ENCODE data around the gene PLXNA4. TPM values are rescaled to one million over a fixed set of nuclear protein-coding genes. Genes with fewer than 3 reads are reported as not detected.

The PLXNA4 gene
- total RNA-seq, 4 donors from 2014 or later: 4.8 to 19.7 (median 10.7) TPM

DNA sequence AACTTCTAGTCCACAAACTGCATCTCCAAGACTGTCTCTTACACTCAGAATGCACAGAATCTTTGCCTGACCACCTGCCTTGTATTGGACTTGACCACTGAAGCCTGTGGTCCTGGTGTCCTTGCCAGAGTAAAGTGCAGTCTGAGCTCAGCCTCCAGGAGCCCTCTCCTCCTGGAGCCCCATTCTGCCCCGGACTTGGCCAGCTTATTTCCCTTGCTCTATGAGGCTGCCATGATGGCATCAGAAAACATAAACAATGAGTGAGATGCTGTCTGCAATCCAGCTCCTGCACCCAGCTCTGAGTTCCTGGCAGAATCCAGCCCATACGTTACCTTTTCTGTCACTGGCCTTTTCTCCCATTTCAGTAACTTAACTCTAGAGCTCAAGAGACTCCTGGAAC lies 494.6 kb downstream of the PLXNA4 start:
- no peak overlapping the region for H3K4me3 ChIP-seq
- ATAC-seq: no peak
- 73% methylated on average over 2 of the region's 2 CpGs; no CpG with 5 or more reads in 1 of the 2 donors for WGBS, 2 donors (ENCODE audit: low coverage in 1 of 2)
- no peaks in the 10 kb centered on the region for H3K27me3 ChIP-seq
- H3K4me1 ChIP-seq: peaks cover 3 to 57% (median 13%) of the 10 kb centered on the region in 3 donors
- peak overlapping the region; percentile 63 to 79 (median 73) for H3K27ac ChIP-seq
- TF ChIP-seq POLR2AphosphoS5 (IDR thresholded peaks at IDR 0.05) (no peak), POLR2A (IDR thresholded peaks at IDR 0.05) (no peak), EP300 (IDR thresholded peaks at IDR 0.05) (no peak)
- TF ChIP-seq, protein P1, sequence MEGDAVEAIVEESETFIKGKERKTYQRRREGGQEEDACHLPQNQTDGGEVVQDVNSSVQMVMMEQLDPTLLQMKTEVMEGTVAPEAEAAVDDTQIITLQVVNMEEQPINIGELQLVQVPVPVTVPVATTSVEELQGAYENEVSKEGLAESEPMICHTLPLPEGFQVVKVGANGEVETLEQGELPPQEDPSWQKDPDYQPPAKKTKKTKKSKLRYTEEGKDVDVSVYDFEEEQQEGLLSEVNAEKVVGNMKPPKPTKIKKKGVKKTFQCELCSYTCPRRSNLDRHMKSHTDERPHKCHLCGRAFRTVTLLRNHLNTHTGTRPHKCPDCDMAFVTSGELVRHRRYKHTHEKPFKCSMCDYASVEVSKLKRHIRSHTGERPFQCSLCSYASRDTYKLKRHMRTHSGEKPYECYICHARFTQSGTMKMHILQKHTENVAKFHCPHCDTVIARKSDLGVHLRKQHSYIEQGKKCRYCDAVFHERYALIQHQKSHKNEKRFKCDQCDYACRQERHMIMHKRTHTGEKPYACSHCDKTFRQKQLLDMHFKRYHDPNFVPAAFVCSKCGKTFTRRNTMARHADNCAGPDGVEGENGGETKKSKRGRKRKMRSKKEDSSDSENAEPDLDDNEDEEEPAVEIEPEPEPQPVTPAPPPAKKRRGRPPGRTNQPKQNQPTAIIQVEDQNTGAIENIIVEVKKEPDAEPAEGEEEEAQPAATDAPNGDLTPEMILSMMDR (IDR thresholded peaks at IDR 0.05): no peak
- H3K9me3 ChIP-seq: no peaks in the 10 kb centered on the region
- no peaks in the 10 kb centered on the region for H3K36me3 ChIP-seq

DNA sequence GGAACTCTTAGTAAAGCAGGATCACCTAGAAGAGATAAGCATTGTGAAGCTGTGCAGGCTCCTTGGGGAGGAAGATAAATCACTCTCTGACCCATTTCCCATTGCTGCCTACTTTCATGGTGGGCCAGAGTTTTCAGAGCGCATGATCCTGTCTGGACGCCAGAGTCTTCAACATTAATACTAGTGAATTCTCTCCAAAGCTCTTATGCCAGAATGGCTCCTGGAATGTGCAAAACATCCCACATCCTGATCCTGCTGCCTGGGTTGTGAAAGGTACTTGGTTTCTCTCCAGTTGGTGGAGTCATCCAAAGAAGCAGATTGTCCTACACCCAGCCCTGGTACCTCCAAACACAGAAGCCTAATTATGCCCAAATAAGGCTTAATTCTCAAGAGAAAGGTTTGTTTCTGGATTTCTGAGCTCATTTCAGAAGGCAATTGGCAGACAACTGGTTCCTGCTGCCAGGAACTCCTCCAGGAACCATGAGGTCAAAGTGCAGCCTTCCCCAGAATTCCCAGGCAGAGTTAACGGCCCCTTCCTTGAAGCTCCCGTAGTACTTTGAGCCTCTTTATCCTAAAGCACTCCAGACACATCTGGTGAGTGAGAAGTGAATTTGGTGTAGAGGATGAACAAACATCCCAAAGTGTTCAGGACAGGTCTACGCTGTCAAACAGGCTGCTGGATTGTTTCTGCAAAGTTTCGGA lies 495.2 kb downstream of the PLXNA4 start:
- ATAC-seq: peak; percentile 88
- Histone ChIP-seq H3K4me1 (peaks cover 3 to 57% (median 13%) of the 10 kb centered on the region in 3 donors), H3K4me3 (no peak overlapping the region), H3K27ac (peak overlapping the region; percentile 63 to 79 (median 73)), H3K9me3 (no peaks in the 10 kb centered on the region), H3K27me3 (no peaks in the 10 kb centered on the region), H3K36me3 (no peaks in the 10 kb centered on the region)
- WGBS, 2 donors (ENCODE audit: low coverage in 1 of 2): 36 to 50% methylated on average over 3 to 6 of the region's 6 CpGs
- no peak for TF ChIP-seq EP300 (IDR thresholded peaks at IDR 0.05)
- peak; percentile 92 for TF ChIP-seq POLR2AphosphoS5 (IDR thresholded peaks at IDR 0.05)
- TF ChIP-seq, protein P1 (IDR thresholded peaks at IDR 0.05): no peak
- no peak for TF ChIP-seq POLR2A (IDR thresholded peaks at IDR 0.05)

DNA sequence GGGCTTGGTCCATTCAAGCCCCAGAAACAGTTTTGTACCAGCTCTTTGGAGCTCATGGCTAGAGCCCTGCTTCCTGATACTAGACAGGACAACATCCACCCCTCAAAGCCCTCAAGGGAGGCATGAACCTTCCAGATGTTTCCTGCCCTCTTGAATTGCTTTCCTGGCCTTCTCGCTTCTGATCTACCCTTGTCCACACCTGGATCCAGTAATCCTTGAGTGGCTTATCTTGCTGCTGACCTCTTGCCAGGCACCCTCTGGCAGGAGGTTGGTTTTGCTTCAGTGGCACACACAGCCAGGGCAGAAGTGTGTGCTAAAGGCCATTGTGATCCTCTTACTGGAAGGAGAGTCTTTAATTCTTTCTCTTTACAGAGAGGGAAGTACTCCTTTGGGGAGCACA lies 495.8 kb downstream of the PLXNA4 start:
- Histone ChIP-seq H3K9me3 (no peaks in the 10 kb centered on the region), H3K4me3 (no peak overlapping the region), H3K36me3 (no peaks in the 10 kb centered on the region), H3K27me3 (no peaks in the 10 kb centered on the region), H3K27ac (peak overlapping the region in 3 of 4 donors; percentile 63 to 79 (median 71)), H3K4me1 (peaks cover 3 to 57% (median 13%) of the 10 kb centered on the region in 3 donors)
- peak; percentile 1 for ATAC-seq
- TF ChIP-seq, protein P1 (IDR thresholded peaks at IDR 0.05): no peak
- TF ChIP-seq EP300 (IDR thresholded peaks at IDR 0.05) (no peak), POLR2AphosphoS5 (IDR thresholded peaks at IDR 0.05) (no peak), POLR2A (IDR thresholded peaks at IDR 0.05) (no peak)
- 50 to 83% methylated on average over 1 of the region's 1 CpG for WGBS, 2 donors (ENCODE audit: low coverage in 1 of 2)

DNA sequence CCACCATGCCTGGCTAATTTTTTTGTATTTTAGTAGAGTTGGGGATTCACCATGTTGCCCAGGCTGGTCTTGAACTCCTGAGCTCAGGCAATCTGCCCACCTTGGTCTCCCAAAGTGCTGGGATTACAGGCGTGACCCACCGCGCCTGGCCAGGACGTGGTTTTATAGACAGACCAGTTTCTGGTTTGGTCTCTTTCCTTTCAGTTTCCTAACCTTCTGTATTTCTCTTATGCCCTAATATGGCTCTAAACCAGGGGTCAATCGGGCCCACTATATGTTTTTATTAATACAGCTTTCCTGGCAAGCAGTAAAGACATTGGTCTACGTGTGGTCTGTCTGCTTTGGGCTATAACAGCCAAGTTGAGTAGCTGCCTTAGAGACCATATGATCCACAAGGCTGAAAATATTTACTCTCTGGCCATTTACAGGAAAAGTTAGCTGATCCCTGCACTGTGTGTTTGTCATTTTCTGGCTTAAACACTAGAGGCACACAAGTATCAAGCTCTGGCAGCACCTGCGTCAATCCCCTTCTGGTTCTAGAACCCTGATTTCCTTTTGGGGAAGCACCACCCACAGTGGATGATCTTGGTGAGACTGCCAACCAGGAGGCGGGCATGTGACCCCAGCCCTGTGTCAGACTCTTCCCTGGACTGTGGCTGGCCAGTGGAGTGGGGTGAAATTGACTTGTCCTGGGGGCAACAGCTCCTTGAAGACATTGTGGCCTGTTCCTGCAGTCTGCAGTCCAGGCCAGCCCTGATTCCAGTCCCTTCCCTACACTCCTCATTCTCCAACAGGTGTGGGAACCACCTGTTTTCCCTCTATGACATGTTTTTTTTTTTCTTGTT lies 497.2 kb downstream of the PLXNA4 start:
- no peak overlapping the region for H3K27ac ChIP-seq
- ATAC-seq: no peak
- no peaks in the 10 kb centered on the region for H3K27me3 ChIP-seq
- peaks cover 3 to 63% (median 13%) of the 10 kb centered on the region in 3 donors for H3K4me1 ChIP-seq
- H3K36me3 ChIP-seq: no peaks in the 10 kb centered on the region
- 70 to 73% methylated on average over 2 to 6 of the region's 8 CpGs for WGBS, 2 donors (ENCODE audit: low coverage in 1 of 2)
- H3K9me3 ChIP-seq: no peaks in the 10 kb centered on the region
- TF ChIP-seq POLR2AphosphoS5 (IDR thresholded peaks at IDR 0.05): no peak
- TF ChIP-seq, protein P1 (IDR thresholded peaks at IDR 0.05): no peak
- no peak for TF ChIP-seq EP300 (IDR thresholded peaks at IDR 0.05)
- TF ChIP-seq POLR2A (IDR thresholded peaks at IDR 0.05): no peak
- no peak overlapping the region for H3K4me3 ChIP-seq

All from gastroesophageal sphincter (tissue), 4 donors.